ENCODE measurements around the gene CD99L2.
A peak's percentile ranks its signal among the peaks of the same experiment; 100 is the strongest.

CD99L2 gene

DNA sequence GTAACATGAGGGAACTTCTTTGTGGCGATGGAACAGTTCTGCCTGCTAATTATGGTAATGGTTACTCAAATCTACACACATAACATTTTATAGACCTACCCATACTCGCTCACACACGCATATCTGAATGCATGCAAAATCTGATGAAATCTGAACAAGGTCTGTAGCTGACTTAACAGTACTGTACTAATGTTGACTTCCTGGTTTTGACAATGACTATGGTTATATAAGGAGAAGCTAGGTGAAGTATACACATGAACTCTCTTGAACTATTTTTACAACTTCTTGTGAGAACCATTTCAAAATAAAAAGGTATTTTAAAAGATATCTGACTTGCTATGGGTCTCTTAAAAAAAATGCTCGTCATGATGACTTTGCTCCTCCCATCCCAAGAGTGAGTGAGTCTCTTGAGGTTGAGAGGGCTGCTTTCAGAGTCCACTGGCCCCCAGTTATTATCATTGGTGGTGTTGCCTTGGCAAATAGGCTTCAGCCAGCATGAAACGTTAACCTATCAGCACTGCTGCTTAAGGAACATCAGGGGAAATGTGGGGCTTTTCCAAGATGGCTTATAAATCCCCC, 105.4 kb downstream of the CD99L2 start:
- DNase-seq (ENCODE audit: low read depth in 2 of 2) = no peak

DNA sequence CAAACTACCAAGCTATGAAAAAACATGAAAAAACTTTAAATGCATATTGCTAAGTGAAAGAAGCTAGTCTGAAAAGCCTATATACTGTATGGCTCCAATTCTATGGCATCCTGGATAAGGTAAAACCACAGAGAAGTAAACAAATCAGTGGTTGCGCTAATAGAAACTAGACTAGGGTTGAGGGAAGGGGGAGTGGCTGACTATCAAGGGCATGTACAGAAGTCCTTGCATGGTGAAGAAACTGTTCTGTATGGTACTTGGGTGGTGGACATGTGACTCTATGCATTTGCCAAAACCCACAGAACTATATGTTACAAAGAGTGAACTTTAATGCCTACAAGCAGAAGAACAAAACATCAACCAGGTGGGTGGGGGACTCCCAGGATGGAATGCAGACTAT, 108.4 kb downstream of the CD99L2 start:
- DNase-seq (ENCODE audit: low read depth in 2 of 2) = no peak

GRCh38 chrX:150781677-150782076, 116.8 kb downstream of the CD99L2 start:
- DNase-seq (ENCODE audit: low read depth in 2 of 2) = no peak

GRCh38 chrX:150779385-150779784, 119.1 kb downstream of the CD99L2 start:
- DNase-seq (ENCODE audit: low read depth in 2 of 2) = no peak

- DNase-seq (ENCODE audit: low read depth in 2 of 2) = no peak
Observed at GRCh38 chrX:150777328-150777992, 121.0 kb downstream of the CD99L2 start.

DNA sequence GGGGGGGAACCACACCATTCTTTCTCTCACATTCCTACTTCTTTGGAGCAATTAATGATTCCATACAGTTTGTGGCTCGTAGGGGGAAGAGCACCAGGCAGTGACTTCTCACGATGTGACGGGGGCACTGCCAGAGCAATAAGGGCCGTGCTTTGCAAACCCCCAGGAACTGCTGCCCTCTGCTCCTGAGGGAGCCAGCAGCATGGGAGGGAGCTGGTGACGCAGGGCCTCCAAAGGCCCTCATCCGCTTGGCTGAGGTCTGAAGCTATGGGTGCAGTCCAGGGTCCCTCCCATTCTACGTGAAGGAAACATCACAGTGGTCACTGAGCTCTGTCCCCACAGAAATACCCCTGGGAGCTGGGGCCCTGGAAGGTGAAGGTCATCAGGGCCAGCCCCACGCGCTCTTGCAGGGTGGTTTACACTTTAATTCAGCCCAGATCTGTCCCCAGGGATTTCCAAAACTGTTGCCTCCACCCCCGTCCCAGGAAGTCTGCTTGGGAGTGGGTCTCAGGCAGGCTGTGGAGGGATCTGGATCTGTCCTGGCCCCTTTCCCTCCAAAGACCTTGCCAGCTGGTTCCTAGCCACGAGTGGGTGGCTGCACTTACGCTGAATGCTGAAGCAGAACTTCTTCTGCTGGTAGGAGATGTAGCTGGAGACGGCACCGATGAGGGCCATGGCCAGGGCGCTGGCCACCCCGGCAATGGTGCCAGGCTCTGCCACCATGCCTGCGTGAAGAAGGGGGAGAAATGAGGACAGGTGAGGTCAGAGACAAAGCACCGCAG, 122.7 kb downstream of the CD99L2 start:
- no peak for DNase-seq (ENCODE audit: low read depth in 2 of 2)

DNA sequence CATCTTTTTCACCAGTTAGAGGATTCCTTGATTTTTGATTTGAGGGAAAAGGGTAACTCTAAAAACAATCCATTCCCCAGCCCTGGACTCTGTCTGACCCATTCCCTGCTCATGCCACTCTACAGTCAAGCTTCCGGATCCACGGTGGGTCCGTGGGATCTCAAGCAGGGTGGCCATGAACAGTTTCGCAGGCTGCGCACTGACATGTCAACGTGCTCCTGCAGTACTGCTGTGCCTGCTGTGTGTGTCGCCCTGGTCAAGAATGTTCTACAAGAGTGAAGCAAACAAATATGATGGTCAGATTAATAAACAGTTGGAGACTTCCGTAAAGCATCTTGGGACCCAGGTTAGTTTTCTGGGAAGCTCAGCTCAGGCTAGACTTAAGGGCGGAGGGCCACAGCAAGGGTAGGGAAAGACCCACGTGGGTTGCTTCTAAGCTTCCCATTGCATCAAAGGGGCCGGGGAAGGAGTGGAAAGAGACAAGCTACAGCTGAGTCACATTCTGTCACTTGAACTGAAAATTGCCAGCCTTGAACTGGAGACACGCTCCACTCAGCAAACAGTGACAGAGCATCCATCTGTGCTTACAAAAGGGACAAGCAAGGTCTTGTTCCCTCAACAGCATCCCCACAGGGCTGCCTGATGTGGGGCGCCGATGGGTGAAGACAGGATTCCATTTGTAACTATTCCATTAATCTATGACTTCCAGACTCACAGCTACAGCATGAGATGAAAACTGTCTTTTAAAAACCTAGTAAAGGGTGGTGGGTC, 123.5 kb downstream of the CD99L2 start:
- no peak for DNase-seq (ENCODE audit: low read depth in 2 of 2)

- DNase-seq (ENCODE audit: low read depth in 2 of 2) = no peak
Observed at GRCh38 chrX:150773634-150774033, 124.8 kb downstream of the CD99L2 start.

GRCh38 chrX:150773117-150773516, 125.4 kb downstream of the CD99L2 start:
- DNase-seq (ENCODE audit: low read depth in 2 of 2) = no peak

DNA sequence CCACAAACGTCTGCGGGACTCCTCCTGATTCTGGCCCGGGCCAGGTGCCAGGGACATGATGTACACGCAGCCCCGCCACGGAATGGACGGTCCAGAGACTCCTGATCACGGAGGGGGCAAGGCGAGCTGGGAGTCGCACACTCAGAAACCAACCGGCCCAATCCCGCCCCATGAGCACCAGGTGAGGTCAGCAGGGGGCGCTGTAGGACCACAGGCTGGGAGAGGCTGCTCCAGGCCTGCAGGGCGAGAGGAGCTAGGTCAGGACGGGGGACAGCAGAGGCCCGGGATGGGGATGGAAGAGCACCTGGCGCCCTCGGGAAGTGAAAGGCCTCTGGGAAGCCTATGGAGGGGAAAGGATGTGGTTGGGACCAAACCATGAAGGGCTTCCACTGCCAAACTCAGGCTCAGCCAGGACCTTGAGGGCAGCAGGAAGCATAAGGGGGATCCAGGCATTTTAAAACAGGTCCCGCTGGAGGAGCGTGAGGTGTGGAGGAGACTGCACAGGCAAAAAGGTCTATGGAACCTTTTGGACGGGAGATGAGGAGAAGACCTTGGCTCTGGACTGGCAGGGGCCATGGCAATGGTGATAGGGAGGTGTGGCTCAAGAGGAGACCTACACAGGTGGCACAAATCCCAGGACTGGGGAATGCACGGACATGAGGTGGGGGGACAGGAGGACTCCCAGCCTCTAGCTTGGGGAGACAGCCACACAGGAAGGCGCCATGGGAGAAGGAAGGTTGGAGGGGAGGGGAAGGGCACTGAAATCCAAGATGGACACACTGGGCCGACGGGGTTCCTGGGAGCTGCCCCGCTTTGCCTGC, 126.1 kb downstream of the CD99L2 start:
- peak; percentile 29 to 31 for DNase-seq (ENCODE audit: low read depth in 2 of 2)

- DNase-seq (ENCODE audit: low read depth in 2 of 2) = no peak
Observed at GRCh38 chrX:150771116-150771515, 127.4 kb downstream of the CD99L2 start.

DNA sequence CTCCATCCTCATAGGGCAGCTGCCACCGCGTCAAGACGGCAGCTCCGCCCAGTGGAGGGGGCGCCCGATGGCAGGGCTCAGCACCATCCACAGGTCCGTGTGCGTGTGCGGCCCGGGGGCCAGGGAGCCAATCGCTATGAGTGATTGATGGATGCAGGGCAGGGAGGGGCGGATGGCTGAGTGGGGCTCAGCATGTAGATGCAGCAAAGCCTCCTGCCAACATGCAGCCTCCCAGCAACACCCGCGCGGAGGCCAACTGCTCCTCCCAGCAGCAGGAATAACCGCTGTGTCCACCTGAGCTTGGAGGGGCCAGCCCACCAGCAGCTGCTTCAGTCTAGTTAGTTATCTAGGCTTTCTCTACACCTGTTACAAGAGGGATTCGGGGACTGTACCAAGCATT, 127.8 kb downstream of the CD99L2 start:
- DNase-seq (ENCODE audit: low read depth in 2 of 2) = no peak

DNA sequence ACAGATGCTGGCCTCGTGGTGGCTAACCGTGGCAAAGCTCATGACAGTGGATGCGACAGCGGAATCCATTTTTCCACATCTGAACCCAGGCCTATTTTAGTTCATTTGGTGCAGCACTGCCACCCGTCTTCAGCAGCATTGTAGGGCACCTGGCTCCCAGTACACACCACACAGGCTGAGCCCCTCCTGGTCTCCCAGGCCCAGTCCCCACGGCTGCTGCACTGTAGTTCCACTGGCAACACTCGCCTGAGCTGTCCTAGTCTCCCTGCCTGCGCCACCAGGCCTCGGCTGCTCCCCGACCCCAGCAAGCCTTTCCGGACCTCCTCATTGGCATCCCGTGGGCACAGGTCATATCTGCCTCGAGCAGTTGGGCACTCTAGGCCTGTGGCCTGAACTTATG, 129.1 kb downstream of the CD99L2 start:
- DNase-seq (ENCODE audit: low read depth in 2 of 2) = no peak

GRCh38 chrX:150768580-150769190, 129.8 kb downstream of the CD99L2 start:
- DNase-seq (ENCODE audit: low read depth in 2 of 2) = no peak

DNA sequence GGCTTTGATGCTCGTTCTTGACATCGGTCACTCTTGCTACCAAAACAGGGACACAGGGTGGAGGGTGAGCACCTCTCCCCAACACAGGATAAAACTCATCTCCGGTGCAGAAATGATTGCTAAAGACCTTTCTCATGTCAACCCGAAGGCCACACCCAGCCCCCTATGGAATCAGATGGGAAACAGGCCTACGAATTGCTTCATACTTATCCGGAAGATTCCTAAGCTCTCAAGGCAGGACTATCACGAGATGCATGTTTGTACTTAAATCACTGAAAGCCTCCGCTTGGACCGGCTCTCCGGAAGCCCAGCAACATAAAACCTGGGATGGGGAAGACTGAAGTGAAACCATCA, 130.4 kb downstream of the CD99L2 start:
- DNase-seq (ENCODE audit: low read depth in 2 of 2) = no peak

DNA sequence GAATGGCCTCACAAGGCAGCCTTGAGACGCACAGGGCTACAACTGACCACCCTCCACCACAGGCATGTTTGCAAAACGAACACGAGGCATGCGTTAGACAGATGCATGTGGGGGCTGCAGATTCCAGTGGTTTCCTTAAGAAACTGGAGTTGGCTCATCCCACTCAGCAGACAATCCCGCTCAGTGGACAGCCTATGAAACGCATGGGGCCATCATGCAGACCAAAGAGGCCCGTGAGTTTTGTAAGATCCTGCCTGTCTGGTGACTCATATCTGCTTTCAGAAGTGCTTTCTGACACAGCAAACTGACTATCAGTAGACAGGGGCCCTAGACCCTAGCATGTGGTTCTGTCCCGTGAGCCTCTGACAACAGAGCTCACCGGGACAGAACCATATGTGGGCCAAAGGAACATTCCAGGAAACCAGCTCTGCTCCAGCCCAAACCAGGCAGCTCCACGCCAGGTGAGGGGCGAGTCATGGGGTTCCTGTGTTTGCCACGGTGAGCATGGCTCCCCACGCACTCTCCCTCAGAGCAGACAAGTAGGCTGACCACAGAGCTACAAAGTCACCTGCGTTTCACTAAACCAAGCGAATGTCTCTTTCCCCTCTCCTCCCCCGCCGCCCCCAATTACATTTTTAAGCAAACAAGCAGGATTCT, 130.9 kb downstream of the CD99L2 start:
- DNase-seq (ENCODE audit: low read depth in 2 of 2) = no peak

DNA sequence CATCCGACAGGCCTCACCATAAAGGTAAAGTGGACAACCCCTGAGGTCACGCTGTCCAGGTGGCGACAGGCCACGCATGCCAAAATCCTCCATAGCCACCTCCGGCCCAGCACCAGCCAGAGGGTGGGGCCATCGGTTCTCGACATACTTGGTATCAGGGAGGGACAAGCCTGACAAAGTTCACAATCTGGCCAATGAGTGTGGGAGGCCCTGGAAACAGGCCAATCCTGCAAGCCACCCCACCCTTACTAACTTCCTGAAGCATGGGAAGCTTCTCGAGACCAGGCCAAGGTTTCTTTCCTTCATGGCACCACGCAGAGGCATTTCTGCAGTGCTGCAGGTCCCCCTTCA, 131.4 kb downstream of the CD99L2 start:
- no peak for DNase-seq (ENCODE audit: low read depth in 2 of 2)

DNA sequence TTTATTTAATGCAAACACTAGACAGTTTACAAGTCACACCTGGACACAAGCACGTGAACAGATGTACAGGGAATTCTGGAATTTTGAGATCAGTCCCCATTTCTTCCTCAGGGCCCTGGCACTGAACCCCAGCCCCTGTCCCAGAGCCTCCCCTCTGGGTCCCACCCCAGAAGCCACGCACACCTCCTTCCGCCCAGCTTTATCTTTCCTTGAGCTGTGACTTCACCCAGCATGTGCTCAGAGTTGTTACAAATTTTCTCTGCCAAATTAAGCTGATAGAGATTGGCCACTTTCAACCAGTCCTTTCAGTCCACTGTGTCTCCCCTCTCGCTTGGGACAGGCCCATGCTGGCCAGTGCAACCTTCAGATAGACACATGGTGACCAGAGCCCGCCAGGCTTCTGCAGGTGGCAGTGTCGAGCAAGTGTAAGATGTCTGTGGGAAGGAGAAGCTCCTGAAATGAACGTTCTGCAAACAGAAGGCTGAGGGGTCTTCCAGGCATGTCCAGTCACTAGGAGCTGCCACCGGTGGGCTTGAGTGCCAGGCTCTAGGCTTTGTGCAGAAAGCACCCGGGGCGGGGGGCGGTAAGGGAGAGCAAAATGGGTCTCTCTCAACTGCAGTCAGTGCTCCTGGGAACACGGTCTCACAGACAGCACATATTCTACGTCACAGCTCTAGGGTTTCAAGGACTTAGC, 132.0 kb downstream of the CD99L2 start:
- DNase-seq (ENCODE audit: low read depth in 2 of 2) = no peak

DNA sequence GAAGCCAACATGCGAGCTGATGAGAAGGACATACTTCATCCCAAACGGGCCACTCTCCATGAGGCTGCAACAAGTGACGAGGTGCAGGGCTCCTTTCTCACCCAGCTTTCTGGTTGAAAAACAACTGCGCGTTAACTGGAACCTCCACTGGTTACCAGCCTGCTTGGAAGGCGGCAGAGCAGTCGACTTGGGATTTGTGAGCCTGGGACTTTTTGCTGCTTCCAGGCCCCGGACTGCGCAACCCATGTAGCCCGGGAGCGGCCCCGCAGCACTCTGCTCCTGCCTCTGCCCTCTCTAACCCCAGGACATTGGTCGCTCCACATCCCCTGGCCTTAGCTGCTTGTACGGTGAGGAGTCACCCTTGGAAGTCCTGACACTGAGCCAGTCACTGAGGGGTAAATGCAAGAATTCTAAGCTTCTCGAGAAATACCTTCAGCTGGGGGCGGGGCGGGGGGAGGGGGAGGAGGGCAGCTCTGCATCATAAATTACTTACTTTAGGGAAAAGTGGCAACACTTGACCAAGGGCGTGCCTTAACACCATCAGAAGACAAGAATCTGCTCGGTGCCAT, 132.6 kb downstream of the CD99L2 start:
- DNase-seq (ENCODE audit: low read depth in 2 of 2) = no peak

- DNase-seq (ENCODE audit: low read depth in 2 of 2) = no peak
Observed at GRCh38 chrX:150765237-150765636, 133.2 kb downstream of the CD99L2 start.

Data from activated CD8-positive, alpha-beta memory T cell treated with anti-CD3 and anti-CD28 coated beads for 4 hours (primary cell).